Fibroblast of lung (primary cell): ENCODE results near the gene TPGS2. TPM values are rescaled to one million over a fixed set of nuclear protein-coding genes. Genes with fewer than 3 reads are reported as not detected.

Source experiments
- DNase-seq, 2 donors: peaks; one replicate each; pipeline versions ENCODE4 v3.0.0 to v3.0.0-alpha.2; 2010; ENCODE audit warnings: low read depth in 2 of 2
- H2AFZ ChIP-seq: 2 replicates; pipeline ENCODE4 v1.5.1; 2012; ENCODE audit warnings: low read length, control low read depth, inconsistent platforms
- H3K27ac ChIP-seq: 2 replicates; pipeline ENCODE4 v1.5.1; 2011; ENCODE audit warnings: low read length, control low read depth; ENCODE audit not compliant: insufficient read depth
- H3K27me3 ChIP-seq: 2 replicates; pipeline ENCODE4 v1.5.1; 2011; ENCODE audit warnings: mild to moderate bottlenecking, low read length; ENCODE audit not compliant: control insufficient read depth, insufficient read depth
- H3K36me3 ChIP-seq: 2 replicates; pipeline ENCODE4 v1.5.1; 2011; ENCODE audit warnings: low read length; ENCODE audit not compliant: control insufficient read depth, insufficient read depth
- H3K4me1 ChIP-seq: 2 replicates; pipeline ENCODE4 v1.5.1; 2011; ENCODE audit warnings: low read length; ENCODE audit not compliant: control insufficient read depth, insufficient read depth; ENCODE audit errors: extremely low read depth
- H3K4me2 ChIP-seq: 2 replicates; pipeline ENCODE4 v1.5.1; 2011; ENCODE audit warnings: low read length, control low read depth; ENCODE audit not compliant: insufficient read depth; ENCODE audit errors: extremely low read depth
- H3K4me3 ChIP-seq, 4 experiments: fragments of 200-600 bp in 1 of 4; sonication (generic) in 1 of 4; replicated peaks in 1 of 4; 2 replicates each; pipeline ENCODE4 v1.5.1; 2011 to 2016; ENCODE audit warnings: low read length in 4 of 4, low read depth in 3 of 4, mild to moderate bottlenecking in 3 of 4, control low read depth in 2 of 4, inconsistent platforms in 1 of 4, mixed read lengths in 1 of 4; ENCODE audit not compliant: insufficient read depth in 1 of 4; ENCODE audit errors: control extremely low read depth in 1 of 4
- H3K79me2 ChIP-seq: 2 replicates; pipeline ENCODE4 v1.5.1; 2012; ENCODE audit warnings: mild to moderate bottlenecking, low read length, inconsistent platforms; ENCODE audit not compliant: control insufficient read depth, insufficient read depth
- H3K9ac ChIP-seq: 2 replicates; pipeline ENCODE4 v1.5.1; 2011; ENCODE audit warnings: mild to moderate bottlenecking, low read length, control low read depth; ENCODE audit not compliant: insufficient read depth
- H3K9me3 ChIP-seq: 2 replicates; pipeline ENCODE4 v1.5.1; 2012; ENCODE audit warnings: low read depth, low read length; ENCODE audit not compliant: control insufficient read depth, insufficient read depth
- H4K20me1 ChIP-seq: 2 replicates; pipeline ENCODE4 v1.5.1; 2011; ENCODE audit warnings: low read length; ENCODE audit not compliant: control insufficient read depth, insufficient read depth; ENCODE audit errors: extremely low read depth
- CTCF ChIP-seq, 2 donors: IDR thresholded peaks in 1 of 2; conservative IDR thresholded peaks in 1 of 2; 1 replicate in 1 of 2; 2 replicates in 1 of 2; pipeline ENCODE4 v1.5.1; 2011 to 2012; ENCODE audit warnings: low read length in 2 of 2, control low read depth in 1 of 2, inconsistent platforms in 1 of 2, low read depth in 1 of 2, mild to moderate bottlenecking in 1 of 2
- EZH2 ChIP-seq: IDR thresholded peaks from 2 replicates; pipeline ENCODE4 v1.5.1; 2012; ENCODE audit warnings: low read length, control low read depth, mild to moderate bottlenecking; ENCODE audit errors: missing control alignments
- polyA plus RNA-seq, 2 donors: library from polyadenylated mRNA; depleted of rRNA in 1 of 2; stranded (reverse) in 1 of 2; unstranded in 1 of 2; fragments of >200 nt; gene quantifications; 2 replicates each; pipeline ENCODE4 v1.2.1, GENCODE V29; 2011 to 2012; ENCODE audit warnings: missing spikeins in 1 of 2
- total RNA-seq: library from RNA; depleted of rRNA; stranded (reverse); fragments of >200 nt; gene quantifications from 2 replicates; pipeline ENCODE4 v1.2.1, GENCODE V29; 2014

The TPGS2 gene
- total and polyA plus RNA-seq, 2 donors (not counting 1 experiment from before 2014, with no cell fraction given): 98.8 to 437 TPM

GRCh38 chr18:36839835-36840234, 11.0 kb upstream of the TPGS2 start:
- no peaks in the 10 kb centered on the region for H3K9me3 ChIP-seq
- H4K20me1 ChIP-seq: no peaks in the 10 kb centered on the region
- H3K4me3 ChIP-seq: no peak overlapping the region
- H3K27me3 ChIP-seq: no peaks in the 10 kb centered on the region
- H3K27ac ChIP-seq: no peak overlapping the region
- H3K4me2 ChIP-seq: no peak overlapping the region
- no peak for DNase-seq
- no peaks in the 10 kb centered on the region for H3K4me1 ChIP-seq
- no peak overlapping the region for H3K9ac ChIP-seq
- H2AFZ ChIP-seq: no peak overlapping the region
- H3K79me2 ChIP-seq: no peaks in the 10 kb centered on the region
- TF ChIP-seq CTCF (conservative IDR thresholded peaks at IDR 0.05 in 1 of 2, IDR thresholded peaks at IDR 0.05 in 1 of 2; ENCODE audit: low read depth in 1 of 2, low read length in 2 of 2) (no peak), EZH2 (no peak)
- H3K36me3 ChIP-seq: no peaks in the 10 kb centered on the region

- no peaks in the 10 kb centered on the region for H3K27me3 ChIP-seq
- no peak for DNase-seq
- H3K9me3 ChIP-seq: no peaks in the 10 kb centered on the region
- no peak overlapping the region for H3K4me3 ChIP-seq
- H2AFZ ChIP-seq: no peak overlapping the region
- H3K9ac ChIP-seq: no peak overlapping the region
- H3K36me3 ChIP-seq: no peaks in the 10 kb centered on the region
- no peaks in the 10 kb centered on the region for H3K79me2 ChIP-seq
- no peak overlapping the region for H3K4me2 ChIP-seq
- TF ChIP-seq CTCF (conservative IDR thresholded peaks at IDR 0.05 in 1 of 2, IDR thresholded peaks at IDR 0.05 in 1 of 2; ENCODE audit: low read depth in 1 of 2, low read length in 2 of 2) (no peak), EZH2 (no peak)
- no peaks in the 10 kb centered on the region for H3K4me1 ChIP-seq
- no peak overlapping the region for H3K27ac ChIP-seq
- no peaks in the 10 kb centered on the region for H4K20me1 ChIP-seq
Observed at GRCh38 chr18:36835927-36836326, 7.1 kb upstream of the TPGS2 start.

GRCh38 chr18:36833120-36833519, 4.3 kb upstream of the TPGS2 start:
- Histone ChIP-seq H3K4me3 (no peak overlapping the region), H3K9ac (no peak overlapping the region), H3K9me3 (no peaks in the 10 kb centered on the region), H3K27me3 (no peaks in the 10 kb centered on the region), H3K4me2 (no peak overlapping the region), H3K79me2 (peaks cover 3% of the 10 kb centered on the region), H4K20me1 (no peaks in the 10 kb centered on the region), H3K36me3 (no peaks in the 10 kb centered on the region), H2AFZ (no peak overlapping the region), H3K27ac (no peak overlapping the region), H3K4me1 (no peaks in the 10 kb centered on the region)
- TF ChIP-seq EZH2 (no peak), CTCF (conservative IDR thresholded peaks at IDR 0.05 in 1 of 2, IDR thresholded peaks at IDR 0.05 in 1 of 2; ENCODE audit: low read depth in 1 of 2, low read length in 2 of 2) (no peak)
- no peak for DNase-seq
